Body of pancreas (tissue), 4 donors: Measurements from ENCODE around the gene SOX4. TPM values are rescaled to one million over a fixed set of nuclear protein-coding genes. Genes with fewer than 3 reads are reported as not detected.

Experiments
- ATAC-seq: fragments of 150-250 bp; one replicate; pipeline ENCODE4 v1.9.1; 2016
- DNase-seq, 4 donors: peaks; one replicate each; pipeline ENCODE4 v3.0.0-alpha.2; 2019
- H3K27ac ChIP-seq, 4 donors: fragments of 200-600 bp; sonication (generic); 1 replicate in 3 of 4; 2 replicates in 1 of 4; pipeline versions ENCODE4 v1.5.1 to v1.6.1; 2016 to 2019; ENCODE audit warnings: mild to moderate bottlenecking in 1 of 4, mixed read lengths in 1 of 4, moderate library complexity in 1 of 4
- H3K27me3 ChIP-seq, 2 donors: fragments of 200-600 bp; sonication (generic); one replicate each; pipeline ENCODE4 v1.6.0; 2016; ENCODE audit warnings: mild to moderate bottlenecking in 1 of 2
- H3K36me3 ChIP-seq, 2 donors: fragments of 200-600 bp; sonication (generic); replicated peaks in 1 of 2; 2 replicates each; pipeline ENCODE4 v1.5.1; 2016; ENCODE audit warnings: low read depth in 2 of 2; ENCODE audit not compliant: insufficient read depth in 1 of 2
- H3K4me1 ChIP-seq: fragments of 200-600 bp; sonication (generic); one replicate; pipeline ENCODE4 v1.6.0; 2016
- H3K4me3 ChIP-seq, 2 donors: fragments of 200-600 bp; sonication (generic); 1 replicate in 1 of 2; 2 replicates in 1 of 2; pipeline ENCODE4 v1.5.1; 2016 to 2019
- H3K9me3 ChIP-seq, 3 donors: fragments of 200-600 bp; sonication (generic); 1 replicate in 2 of 3; 2 replicates in 1 of 3; pipeline ENCODE4 v1.5.1; 2016
- POLR2A ChIP-seq, 3 donors: fragments of 450-650 bp; IDR thresholded peaks; one replicate each; pipeline ENCODE4 v1.6.1; 2016; ENCODE audit warnings: antibody characterized with exemption in 3 of 3, mild to moderate bottlenecking in 2 of 3
- WGBS, 2 donors: methylation state at CpG; one replicate each; pipeline ENCODE4 v1.1.5; 2017; 5-methylcytosine and 5-hydroxymethylcytosine counted together
- intact Hi-C: fragments of 100-400 bp; cut with DNase I; formaldehyde crosslinking; loops from one replicate; pipeline ENCODE4 v1.15.1; 2023
- total RNA-seq, 2 donors: library from RNA; depleted of rRNA; stranded (reverse); fragments of >200 nt; gene quantifications; one replicate each; pipeline ENCODE4 v1.1.0, GENCODE V29; 2016
- TF ChIP-seq, protein P1 (sequence below), 7 experiments: fragments of 450-650 bp in 4 of 7; fragments of 200-600 bp in 3 of 7; sonication (generic) in 3 of 7; IDR thresholded peaks; one replicate each; pipeline ENCODE4 v1.5.1; 2016 to 2019; ENCODE audit warnings: antibody characterized with exemption in 7 of 7

SOX4 gene
- total RNA-seq, 2 donors from 2014 or later = 17.8 to 20.0 TPM

DNA sequence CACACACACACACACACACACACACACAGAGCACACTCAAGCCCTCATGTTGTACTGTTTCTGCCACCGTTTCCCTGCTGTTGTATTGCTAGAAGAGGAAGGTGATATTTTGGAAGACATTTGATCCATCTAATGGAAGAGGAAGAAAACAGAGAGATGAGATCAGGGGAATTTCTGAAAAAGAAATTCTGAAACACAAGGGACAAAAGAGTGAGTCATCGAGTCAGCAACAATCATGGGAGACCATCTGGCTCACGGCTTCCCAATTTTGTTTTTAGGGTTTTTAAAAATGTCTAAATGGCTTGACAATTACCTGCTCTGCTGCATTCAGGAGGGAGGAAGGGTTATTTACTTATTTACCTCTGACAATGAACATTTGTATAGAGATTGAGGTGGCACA, 22.0 kb downstream of the SOX4 start:
- no peak overlapping the region for H3K27ac ChIP-seq
- no peaks in the 10 kb centered on the region for H3K27me3 ChIP-seq
- H3K4me3 ChIP-seq = no peak overlapping the region
- H3K4me1 ChIP-seq = no peaks in the 10 kb centered on the region
- no peak for DNase-seq
- TF ChIP-seq, protein P1, sequence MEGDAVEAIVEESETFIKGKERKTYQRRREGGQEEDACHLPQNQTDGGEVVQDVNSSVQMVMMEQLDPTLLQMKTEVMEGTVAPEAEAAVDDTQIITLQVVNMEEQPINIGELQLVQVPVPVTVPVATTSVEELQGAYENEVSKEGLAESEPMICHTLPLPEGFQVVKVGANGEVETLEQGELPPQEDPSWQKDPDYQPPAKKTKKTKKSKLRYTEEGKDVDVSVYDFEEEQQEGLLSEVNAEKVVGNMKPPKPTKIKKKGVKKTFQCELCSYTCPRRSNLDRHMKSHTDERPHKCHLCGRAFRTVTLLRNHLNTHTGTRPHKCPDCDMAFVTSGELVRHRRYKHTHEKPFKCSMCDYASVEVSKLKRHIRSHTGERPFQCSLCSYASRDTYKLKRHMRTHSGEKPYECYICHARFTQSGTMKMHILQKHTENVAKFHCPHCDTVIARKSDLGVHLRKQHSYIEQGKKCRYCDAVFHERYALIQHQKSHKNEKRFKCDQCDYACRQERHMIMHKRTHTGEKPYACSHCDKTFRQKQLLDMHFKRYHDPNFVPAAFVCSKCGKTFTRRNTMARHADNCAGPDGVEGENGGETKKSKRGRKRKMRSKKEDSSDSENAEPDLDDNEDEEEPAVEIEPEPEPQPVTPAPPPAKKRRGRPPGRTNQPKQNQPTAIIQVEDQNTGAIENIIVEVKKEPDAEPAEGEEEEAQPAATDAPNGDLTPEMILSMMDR (IDR thresholded peaks at IDR 0.05) = no peak
- TF ChIP-seq POLR2A (IDR thresholded peaks at IDR 0.05) = no peak
- intact Hi-C loops = no loop called here
- no peak for ATAC-seq
- no peaks in the 10 kb centered on the region for H3K36me3 ChIP-seq
- no peaks in the 10 kb centered on the region for H3K9me3 ChIP-seq
- 50 to 54% methylated on average over 3 of the region's 3 CpGs for WGBS, 2 donors

DNA sequence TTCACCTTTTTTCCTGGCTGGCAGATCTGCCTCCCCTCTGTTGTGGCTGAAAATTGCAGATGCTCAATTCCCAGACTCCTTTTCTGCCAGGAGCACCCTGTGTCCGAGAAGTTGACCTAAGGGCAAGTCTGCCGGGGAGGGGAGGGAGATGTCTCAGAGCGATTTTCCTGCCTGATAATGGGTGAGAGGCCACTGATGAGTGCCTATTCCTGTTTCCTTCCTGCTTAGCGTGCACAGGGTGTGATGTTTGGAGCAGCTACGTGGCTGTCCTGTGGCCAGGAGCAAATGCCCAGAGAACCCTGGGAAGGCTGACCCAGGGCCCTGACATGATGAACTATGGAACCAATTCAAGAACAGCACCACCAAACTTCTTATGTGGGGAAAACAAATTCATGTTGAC, 22.5 kb downstream of the SOX4 start:
- Histone ChIP-seq H3K4me3 (no peak overlapping the region), H3K27ac (no peak overlapping the region), H3K9me3 (no peaks in the 10 kb centered on the region), H3K36me3 (no peaks in the 10 kb centered on the region), H3K4me1 (no peaks in the 10 kb centered on the region), H3K27me3 (no peaks in the 10 kb centered on the region)
- no peak for TF ChIP-seq POLR2A (IDR thresholded peaks at IDR 0.05)
- TF ChIP-seq, protein P1 (IDR thresholded peaks at IDR 0.05) = no peak
- no peak for ATAC-seq
- 47 to 58% methylated on average over 5 of the region's 5 CpGs for WGBS, 2 donors
- DNase-seq = no peak
- intact Hi-C loops = no loop called here

DNA sequence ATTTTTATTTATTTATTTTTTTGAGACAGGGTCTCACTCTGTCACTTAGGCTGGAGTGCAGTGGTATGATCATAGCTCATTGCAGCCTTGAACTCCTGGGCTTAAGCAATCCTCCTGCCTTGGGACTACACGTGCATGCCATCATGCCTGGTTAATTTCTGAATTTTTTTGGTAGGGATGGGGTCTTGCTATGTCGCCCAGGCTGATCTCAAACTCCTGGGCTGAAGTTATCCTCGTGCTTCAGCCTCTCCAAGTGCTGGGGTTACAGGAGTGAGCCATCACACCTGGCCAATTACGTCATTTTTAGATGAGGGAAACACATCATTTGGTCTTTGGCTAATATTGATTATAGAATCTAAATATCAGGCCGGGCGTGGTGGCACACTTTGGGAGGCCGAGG, 32.1 kb downstream of the SOX4 start:
- no peak for DNase-seq
- no peak overlapping the region for H3K4me3 ChIP-seq
- no peak overlapping the region for H3K27ac ChIP-seq
- H3K36me3 ChIP-seq = no peaks in the 10 kb centered on the region
- 73 to 79% methylated on average over 7 of the region's 7 CpGs for WGBS, 2 donors
- no peak for ATAC-seq
- no peaks in the 10 kb centered on the region for H3K27me3 ChIP-seq
- intact Hi-C loops = no loop called here
- TF ChIP-seq POLR2A (IDR thresholded peaks at IDR 0.05) = no peak
- TF ChIP-seq, protein P1 (IDR thresholded peaks at IDR 0.05) = no peak
- no peaks in the 10 kb centered on the region for H3K4me1 ChIP-seq
- H3K9me3 ChIP-seq = no peaks in the 10 kb centered on the region

DNA sequence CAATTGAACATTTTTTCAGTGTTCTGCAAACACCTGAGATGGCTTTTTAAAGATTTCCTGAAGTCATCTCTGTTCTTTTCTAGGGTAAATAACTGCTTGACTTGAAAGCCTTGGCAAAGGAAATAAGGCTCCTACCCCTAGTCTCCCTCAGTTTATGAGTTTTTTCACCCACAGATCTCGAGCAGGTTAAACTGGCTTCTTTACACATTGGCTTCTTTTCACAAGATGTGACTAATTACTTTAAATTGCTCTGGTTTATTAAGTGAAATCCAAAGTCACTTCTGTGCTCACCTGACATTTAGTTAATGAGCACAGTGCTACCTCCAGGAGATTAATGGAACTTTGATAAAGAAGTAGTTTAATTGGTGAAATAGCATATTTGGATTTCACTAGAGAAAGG, 33.2 kb downstream of the SOX4 start:
- no peak overlapping the region for H3K27ac ChIP-seq
- no peak for TF ChIP-seq POLR2A (IDR thresholded peaks at IDR 0.05)
- TF ChIP-seq, protein P1 (IDR thresholded peaks at IDR 0.05) = no peak
- no peaks in the 10 kb centered on the region for H3K9me3 ChIP-seq
- H3K4me3 ChIP-seq = no peak overlapping the region
- 31 to 48% methylated on average over 1 of the region's 1 CpG for WGBS, 2 donors
- no peak for ATAC-seq
- intact Hi-C loops = no loop called here
- no peaks in the 10 kb centered on the region for H3K36me3 ChIP-seq
- no peaks in the 10 kb centered on the region for H3K27me3 ChIP-seq
- DNase-seq = no peak
- H3K4me1 ChIP-seq = no peaks in the 10 kb centered on the region

DNA sequence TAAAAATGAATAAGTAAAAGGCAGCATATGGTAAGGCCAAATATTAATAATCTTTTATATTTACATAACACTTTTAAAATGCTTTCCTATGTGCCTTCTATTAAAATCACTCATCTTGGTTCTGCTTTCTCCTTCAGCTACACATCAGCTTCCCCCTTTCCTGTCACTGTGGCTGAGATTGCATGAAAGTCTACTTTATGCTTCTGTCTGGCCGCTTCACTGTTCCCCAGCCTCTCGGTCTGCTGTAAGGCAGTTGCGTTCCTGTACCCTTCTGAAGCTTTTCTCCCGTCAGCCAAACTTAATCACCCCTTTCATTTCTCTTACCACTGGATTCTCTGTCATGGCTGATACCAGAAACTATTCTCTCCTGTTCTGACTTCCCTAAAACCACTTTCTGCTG, 34.6 kb downstream of the SOX4 start:
- no peaks in the 10 kb centered on the region for H3K4me1 ChIP-seq
- no peak overlapping the region for H3K27ac ChIP-seq
- H3K36me3 ChIP-seq = no peaks in the 10 kb centered on the region
- ATAC-seq = no peak
- H3K4me3 ChIP-seq = no peak overlapping the region
- no peaks in the 10 kb centered on the region for H3K27me3 ChIP-seq
- H3K9me3 ChIP-seq = no peaks in the 10 kb centered on the region
- no peak for DNase-seq
- intact Hi-C loops = no loop called here
- no peak for TF ChIP-seq POLR2A (IDR thresholded peaks at IDR 0.05)
- TF ChIP-seq, protein P1 (IDR thresholded peaks at IDR 0.05) = no peak
- 90 to 93% methylated on average over 4 of the region's 4 CpGs for whole genome bisulfite sequencing, 2 donors
